HEK293T (cell line): Measurements from ENCODE around the gene RNF141.

ENCODE experiments used
- CTCF ChIA-PET: fragments of 350-600 bp; formaldehyde crosslinking; extraction: SDS; loops from one replicate; lab custom pipeline; 2021; ENCODE audit warnings: antibody characterized with exemption, inconsistent platforms; lab: Yijun Ruan, JAX
- POLR2A ChIA-PET: fragments of 350-600 bp; formaldehyde crosslinking; extraction: SDS; loops from one replicate; lab custom pipeline; 2020; ENCODE audit warnings: antibody characterized with exemption, inconsistent platforms; lab: Yijun Ruan, JAX
- DNase-seq: peaks from one replicate; pipeline ENCODE4 v3.0.0; 2012; ENCODE audit warnings: mixed read lengths; ENCODE audit errors: extremely low spot score
- ARNT ChIP-seq: fragments of 450-650 bp; IDR thresholded peaks from 2 replicates; pipeline ENCODE4 v1.6.1; 2017; ENCODE audit warnings: mild to moderate bottlenecking
- BHLHE40 ChIP-seq: fragments of 450-650 bp; IDR thresholded peaks from 2 replicates; pipeline ENCODE4 v1.6.1; 2016; ENCODE audit warnings: mild to moderate bottlenecking, moderate library complexity, borderline replicate concordance
- CTBP1 ChIP-seq: fragments of 450-650 bp; IDR thresholded peaks from 2 replicates; pipeline ENCODE4 v1.6.1; 2016; ENCODE audit warnings: borderline replicate concordance
- ELF4 ChIP-seq: fragments of 450-650 bp; IDR thresholded peaks from 2 replicates; pipeline ENCODE4 v1.6.1; 2017; ENCODE audit warnings: antibody characterized with exemption
- FOXA1 ChIP-seq: fragments of 450-650 bp; IDR thresholded peaks from 2 replicates; pipeline ENCODE4 v1.6.1; 2016; ENCODE audit warnings: mild to moderate bottlenecking
- FOXK2 ChIP-seq: fragments of 450-650 bp; IDR thresholded peaks from 2 replicates; pipeline ENCODE4 v1.6.1; 2016; ENCODE audit warnings: mild to moderate bottlenecking
- FOXM1 ChIP-seq: fragments of 450-650 bp; IDR thresholded peaks from 2 replicates; pipeline ENCODE4 v1.6.1; 2017; ENCODE audit warnings: mild to moderate bottlenecking, borderline replicate concordance
- HDGF ChIP-seq: fragments of 450-650 bp; IDR thresholded peaks from 2 replicates; pipeline ENCODE4 v1.6.1; 2017; ENCODE audit warnings: antibody characterized with exemption, borderline replicate concordance
- L3MBTL2 ChIP-seq: fragments of 450-650 bp; conservative IDR thresholded peaks from 2 replicates; pipeline ENCODE4 v1.6.1; 2016; ENCODE audit warnings: mild to moderate bottlenecking
- LEF1 ChIP-seq: fragments of 450-650 bp; IDR thresholded peaks from 2 replicates; pipeline ENCODE4 v1.6.1; 2017; ENCODE audit warnings: mild to moderate bottlenecking, borderline replicate concordance
- NFRKB ChIP-seq: fragments of 450-650 bp; IDR thresholded peaks from 2 replicates; pipeline ENCODE4 v1.6.1; 2016; ENCODE audit warnings: mild to moderate bottlenecking, moderate library complexity
- SP1 ChIP-seq: fragments of 450-650 bp; IDR thresholded peaks from 2 replicates; pipeline ENCODE4 v1.6.1; 2017
- SUZ12 ChIP-seq: fragments of 450-650 bp; IDR thresholded peaks from 2 replicates; pipeline ENCODE4 v1.6.1; 2016; ENCODE audit warnings: mild to moderate bottlenecking
- TARDBP ChIP-seq: fragments of 450-650 bp; IDR thresholded peaks from 2 replicates; pipeline ENCODE4 v1.6.1; 2016
- ZNF384 ChIP-seq: fragments of 450-650 bp; IDR thresholded peaks from 2 replicates; pipeline ENCODE4 v1.6.1; 2016
- TF ChIP-seq, protein P1 (sequence below): fragments of 450-650 bp; IDR thresholded peaks from 2 replicates; pipeline ENCODE4 v1.6.1; 2016

RNF141 gene

DNA sequence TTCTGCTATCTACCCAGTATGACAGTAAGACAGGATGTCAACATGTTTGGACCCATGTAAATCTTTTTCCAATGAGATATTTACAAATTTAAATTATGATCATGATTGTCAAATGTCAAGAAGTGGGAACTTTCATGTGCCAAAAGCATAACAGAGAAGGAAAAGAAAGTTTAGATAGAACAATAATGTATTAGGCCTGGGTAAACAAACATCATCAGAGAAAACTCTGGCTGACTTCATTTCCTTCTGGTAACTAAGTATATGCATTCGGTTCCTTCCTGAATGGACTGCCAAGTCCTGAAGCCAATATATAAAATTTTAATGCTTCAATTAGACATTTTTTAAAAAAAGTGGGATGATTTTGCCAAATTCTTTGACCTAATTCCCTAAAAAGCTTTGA is 16.5 kb downstream of the RNF141 start:
- no peak for DNase-seq
- ChIA-PET POLR2A (no interaction called here), CTCF (no interaction called here)
- TF ChIP-seq SUZ12 (no peak), FOXM1 (no peak), ELF4 (no peak), LEF1 (no peak), FOXK2 (no peak), SP1 (no peak)

DNA sequence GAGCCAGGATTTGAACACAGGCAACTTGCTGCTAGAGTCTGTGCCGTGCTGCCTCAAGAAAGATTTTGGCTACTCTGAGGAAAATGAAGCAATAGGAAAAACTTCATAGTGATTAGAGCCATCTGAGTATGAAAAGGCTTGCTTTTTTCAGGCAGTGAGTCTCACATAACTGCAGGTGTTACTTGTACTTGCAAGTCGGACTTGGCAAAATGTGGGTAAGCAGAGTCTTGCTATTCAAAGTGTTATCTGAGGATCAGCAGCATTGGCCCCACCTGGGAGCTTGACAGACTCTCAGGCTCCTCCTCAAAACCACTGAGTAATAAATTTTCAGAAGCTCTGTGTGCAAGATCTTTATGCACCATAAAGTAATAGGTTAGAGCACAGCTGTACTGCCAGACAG is 18.1 kb downstream of the RNF141 start:
- CTCF ChIA-PET = no interaction called here
- POLR2A ChIA-PET = no interaction called here
- TF ChIP-seq NFRKB = no peak
- TF ChIP-seq ZNF384 = no peak
- no peak for TF ChIP-seq FOXA1
- TF ChIP-seq SP1 = no peak
- no peak for DNase-seq

DNA sequence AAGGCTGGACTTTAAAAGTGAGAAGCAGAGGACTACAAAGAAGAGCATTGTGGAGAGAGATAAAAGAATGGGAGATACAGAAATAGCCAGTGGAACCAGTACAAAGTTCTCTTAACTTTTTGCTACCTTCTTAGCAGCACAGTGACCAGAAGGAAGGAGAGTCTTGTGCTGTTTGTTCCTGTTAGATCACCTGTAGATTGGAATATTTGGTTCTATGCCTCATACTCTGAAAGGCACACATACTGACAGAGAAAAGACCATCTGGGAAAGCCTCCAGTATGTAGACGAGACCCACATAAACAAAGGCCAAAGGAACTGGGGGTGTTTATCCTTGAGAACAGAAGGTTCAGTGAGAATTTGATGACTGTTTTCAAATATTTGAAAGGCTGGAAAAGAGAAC is 18.7 kb downstream of the RNF141 start:
- no peak for TF ChIP-seq CTBP1
- TF ChIP-seq BHLHE40 = no peak
- no peak for TF ChIP-seq L3MBTL2
- TF ChIP-seq SP1 = no peak
- TF ChIP-seq FOXK2 = no peak
- TF ChIP-seq LEF1 = no peak
- TF ChIP-seq FOXA1 = no peak
- no peak for TF ChIP-seq FOXM1
- TF ChIP-seq ZNF384 = no peak
- TF ChIP-seq NFRKB = no peak
- no peak for TF ChIP-seq TARDBP
- no peak for TF ChIP-seq ARNT
- TF ChIP-seq ELF4 = no peak
- TF ChIP-seq, protein P1, sequence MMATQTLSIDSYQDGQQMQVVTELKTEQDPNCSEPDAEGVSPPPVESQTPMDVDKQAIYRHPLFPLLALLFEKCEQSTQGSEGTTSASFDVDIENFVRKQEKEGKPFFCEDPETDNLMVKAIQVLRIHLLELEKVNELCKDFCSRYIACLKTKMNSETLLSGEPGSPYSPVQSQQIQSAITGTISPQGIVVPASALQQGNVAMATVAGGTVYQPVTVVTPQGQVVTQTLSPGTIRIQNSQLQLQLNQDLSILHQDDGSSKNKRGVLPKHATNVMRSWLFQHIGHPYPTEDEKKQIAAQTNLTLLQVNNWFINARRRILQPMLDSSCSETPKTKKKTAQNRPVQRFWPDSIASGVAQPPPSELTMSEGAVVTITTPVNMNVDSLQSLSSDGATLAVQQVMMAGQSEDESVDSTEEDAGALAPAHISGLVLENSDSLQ = no peak
- no peak for TF ChIP-seq SUZ12
- no peak for TF ChIP-seq HDGF
- POLR2A ChIA-PET = no interaction called here
- CTCF ChIA-PET = no interaction called here
- DNase-seq = no peak

DNA sequence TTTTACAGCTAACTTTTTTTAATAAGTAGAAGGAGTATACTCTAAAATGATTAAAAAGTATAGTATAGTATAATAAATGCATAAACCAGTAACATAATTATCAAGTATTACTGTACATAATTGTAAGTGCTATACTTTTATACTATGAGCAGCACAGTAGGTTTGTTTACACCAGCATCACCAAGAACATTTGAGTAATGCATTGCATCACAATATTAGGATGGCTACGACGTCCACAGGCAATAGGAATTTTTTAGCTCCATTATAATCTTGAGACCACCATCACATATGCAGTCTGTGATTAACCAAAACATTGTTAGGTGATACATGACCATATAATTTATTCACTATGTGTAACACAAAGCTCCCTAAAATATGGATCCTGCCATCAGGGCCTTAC is 20.4 kb downstream of the RNF141 start:
- POLR2A ChIA-PET = no interaction called here
- TF ChIP-seq ARNT = no peak
- TF ChIP-seq FOXA1 = no peak
- no peak for TF ChIP-seq SUZ12
- TF ChIP-seq ELF4 = no peak
- no peak for TF ChIP-seq LEF1
- TF ChIP-seq FOXK2 = no peak
- TF ChIP-seq TARDBP = no peak
- TF ChIP-seq HDGF = no peak
- CTCF ChIA-PET = no interaction called here
- no peak for DNase-seq

DNA sequence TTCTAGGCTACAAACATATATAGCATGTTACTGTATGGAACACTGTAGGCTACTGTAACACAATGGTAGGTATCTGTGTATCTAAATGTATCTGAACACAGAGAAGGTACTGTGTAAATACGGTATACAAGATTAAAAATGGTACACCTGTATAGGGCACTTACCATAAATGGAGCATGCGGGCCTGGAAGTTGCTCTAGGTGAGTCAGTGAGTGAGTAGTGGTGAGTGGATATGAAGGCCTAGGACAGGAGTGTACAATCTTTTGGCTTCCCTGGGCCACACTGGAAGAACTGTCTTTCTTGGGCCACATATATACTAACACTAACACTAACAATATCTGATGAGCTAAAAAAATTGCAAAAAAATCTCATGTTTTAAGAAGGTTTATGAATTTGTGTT is 21.4 kb downstream of the RNF141 start:
- CTCF ChIA-PET = no interaction called here
- no peak for DNase-seq
- POLR2A ChIA-PET = no interaction called here
- TF ChIP-seq FOXM1 = no peak
- TF ChIP-seq, protein P1 = no peak
- no peak for TF ChIP-seq ARNT
- TF ChIP-seq FOXA1 = no peak

DNA sequence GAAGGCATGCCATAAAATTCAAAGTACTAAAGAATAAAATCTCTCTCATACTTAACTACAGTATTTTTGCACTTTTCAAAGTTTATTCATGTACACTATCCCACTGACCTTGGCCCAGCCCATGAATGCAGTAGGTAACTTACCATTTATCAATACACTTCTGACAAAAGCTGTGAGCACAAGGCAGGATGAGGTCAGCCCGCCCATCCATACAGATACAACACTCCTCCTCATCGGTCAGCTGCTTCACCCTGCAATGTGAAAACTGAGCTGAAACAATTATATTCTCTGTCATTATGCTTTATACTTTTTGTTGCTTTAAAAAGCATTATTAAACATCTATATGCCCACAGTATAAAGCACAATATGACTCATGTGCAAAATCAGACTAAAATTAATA is 22.1 kb downstream of the RNF141 start:
- no peak for DNase-seq
- no peak for TF ChIP-seq HDGF
- no peak for TF ChIP-seq SP1
- no peak for TF ChIP-seq ELF4
- TF ChIP-seq ARNT = no peak
- no peak for TF ChIP-seq TARDBP
- no peak for TF ChIP-seq LEF1
- TF ChIP-seq BHLHE40 = no peak
- no peak for TF ChIP-seq FOXA1
- no peak for TF ChIP-seq ZNF384
- TF ChIP-seq, protein P1 = no peak
- no peak for TF ChIP-seq L3MBTL2
- TF ChIP-seq CTBP1 = no peak
- TF ChIP-seq SUZ12 = no peak
- POLR2A ChIA-PET = no interaction called here
- CTCF ChIA-PET = interaction anchor here (1.1 kb wide), 1 partner anchor 22 kb away, joined by 4 read pairs; the partner anchor contains the start of gene RNF141

DNA sequence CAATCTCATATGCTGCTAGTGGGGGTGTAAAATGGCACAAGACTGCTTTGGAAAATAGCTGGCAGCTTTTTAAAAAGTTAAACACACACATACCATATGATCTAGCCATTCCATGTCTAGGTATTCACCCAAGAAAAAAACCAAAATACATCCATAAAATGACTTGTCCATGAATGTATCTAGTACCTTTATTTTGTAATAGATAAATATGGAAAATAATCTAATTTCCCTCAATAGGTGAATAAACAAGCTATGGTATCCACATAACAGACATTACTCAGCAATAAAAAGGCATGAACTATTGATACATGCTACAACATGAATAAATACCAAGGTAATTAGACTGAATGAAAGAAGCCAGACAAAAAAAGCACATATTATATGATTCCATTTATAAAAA is 22.9 kb downstream of the RNF141 start:
- ChIA-PET CTCF (interaction anchor here (1.1 kb wide), 1 partner anchor 23 kb away, joined by 4 read pairs; the partner anchor contains the start of gene RNF141), POLR2A (no interaction called here)
- TF ChIP-seq L3MBTL2 = no peak
- TF ChIP-seq BHLHE40 = no peak
- no peak for TF ChIP-seq TARDBP
- no peak for TF ChIP-seq ELF4
- no peak for TF ChIP-seq SUZ12
- TF ChIP-seq FOXA1 = no peak
- TF ChIP-seq ZNF384 = no peak
- no peak for TF ChIP-seq HDGF
- no peak for TF ChIP-seq LEF1

More for the DNA sequence above, 22.9 kb downstream of the RNF141 start:
- DNase-seq = no peak
